Activated naive CD8-positive, alpha-beta T cell treated with anti-CD3 and anti-CD28 coated beads, Interleukin-2, amount 10 ng/mL, durations not matched to agents 7 days and 5 days (primary cell): ENCODE measurements around the gene GABARAPL2. TPM values are rescaled to one million over a fixed set of nuclear protein-coding genes. Genes with fewer than 3 reads are reported as not detected.
"Not testable (repeated sequence)": the region's sequence is repeated elsewhere in the genome, so short reads cannot be mapped to it uniquely, and the experiment has no call there.

ENCODE experiments used
- ATAC-seq: fragments of 150-1000 bp; cut with Tn5 transposase; one replicate; pipeline ENCODE4 v1.10.0; 2021; ENCODE audit warnings: low read depth, moderate library complexity
- POLR2A ChIA-PET: fragments of 350-600 bp; sonication (Branson Sonifier 250); formaldehyde crosslinking; loops from one replicate; lab custom pipeline; 2021; ENCODE audit warnings: antibody characterized with exemption; lab: Charles Lee
- DNase-seq: peaks from one replicate; pipeline ENCODE4 v3.0.0; 2021
- H3K27ac Mint-ChIP-seq: one replicate; pipeline ENCODE4 v1.8.0; 2022; ENCODE audit warnings: mild to moderate bottlenecking, mixed read lengths
- H3K27me3 Mint-ChIP-seq: one replicate; pipeline ENCODE4 v1.8.0; 2022; ENCODE audit warnings: mild to moderate bottlenecking, moderate library complexity, mixed read lengths
- H3K36me3 Mint-ChIP-seq: one replicate; pipeline ENCODE4 v1.8.0; 2021; ENCODE audit warnings: mild to moderate bottlenecking, mixed read lengths
- H3K4me1 Mint-ChIP-seq: one replicate; pipeline ENCODE4 v1.8.0; 2021; ENCODE audit warnings: mixed read lengths
- H3K4me3 Mint-ChIP-seq: one replicate; pipeline ENCODE4 v1.8.0; 2022; ENCODE audit warnings: mild to moderate bottlenecking, moderate library complexity, mixed read lengths
- H3K9me3 Mint-ChIP-seq: one replicate; pipeline ENCODE4 v1.8.0; 2021; ENCODE audit warnings: mixed read lengths
- total RNA-seq, 2 experiments: library from RNA; stranded (reverse); gene quantifications; one replicate each; pipeline ENCODE4 v1.2.3, GENCODE V29; 2021

The GABARAPL2 gene
- total RNA-seq, 2 experiments from 2014 or later: 71.6 to 72.9 TPM

- DNase-seq, H3K27me3 Mint-ChIP-seq, ATAC-seq, H3K36me3 Mint-ChIP-seq, H3K4me3 Mint-ChIP-seq, POLR2A ChIA-PET, H3K9me3 Mint-ChIP-seq, H3K4me1 Mint-ChIP-seq, H3K27ac Mint-ChIP-seq: not testable (repeated sequence)
Measured at GRCh38 chr16:75538882-75539565, 27.2 kb upstream of the GABARAPL2 start.

GRCh38 chr16:75541236-75541635 lies 24.9 kb upstream of the GABARAPL2 start:
- DNase-seq (no peak), ATAC-seq (no peak)
- no peaks in the 10 kb centered on the region for H3K27me3 Mint-ChIP-seq
- H3K4me3 Mint-ChIP-seq: no peak overlapping the region
- POLR2A ChIA-PET: no interaction called here
- peaks cover 1% of the 10 kb centered on the region for H3K4me1 Mint-ChIP-seq
- no peak overlapping the region for H3K27ac Mint-ChIP-seq
- H3K36me3 Mint-ChIP-seq: no peaks in the 10 kb centered on the region
- no peaks in the 10 kb centered on the region for H3K9me3 Mint-ChIP-seq

GRCh38 chr16:75542462-75542861 lies 23.7 kb upstream of the GABARAPL2 start:
- H3K9me3 Mint-ChIP-seq, H3K27ac Mint-ChIP-seq, H3K27me3 Mint-ChIP-seq, POLR2A ChIA-PET, DNase-seq, H3K36me3 Mint-ChIP-seq, H3K4me1 Mint-ChIP-seq, ATAC-seq, H3K4me3 Mint-ChIP-seq: not testable (repeated sequence)

GRCh38 chr16:75545879-75546278 lies 20.3 kb upstream of the GABARAPL2 start:
- H3K36me3 Mint-ChIP-seq, DNase-seq, H3K27me3 Mint-ChIP-seq, H3K9me3 Mint-ChIP-seq, H3K4me1 Mint-ChIP-seq, ATAC-seq, POLR2A ChIA-PET, H3K27ac Mint-ChIP-seq, H3K4me3 Mint-ChIP-seq: not testable (repeated sequence)

- Mint-ChIP-seq H3K36me3 (no peaks in the 10 kb centered on the region), H3K4me3 (no peak overlapping the region), H3K4me1 (peaks cover 4% of the 10 kb centered on the region), H3K9me3 (no peaks in the 10 kb centered on the region), H3K27me3 (no peaks in the 10 kb centered on the region), H3K27ac (no peak overlapping the region)
- ATAC-seq (no peak), DNase-seq (no peak)
- POLR2A ChIA-PET: no interaction called here
Measured at GRCh38 chr16:75546293-75546692, 19.9 kb upstream of the GABARAPL2 start.

GRCh38 chr16:75548456-75548855 lies 17.7 kb upstream of the GABARAPL2 start:
- H3K9me3 Mint-ChIP-seq, POLR2A ChIA-PET, H3K27ac Mint-ChIP-seq, H3K4me1 Mint-ChIP-seq, H3K27me3 Mint-ChIP-seq, H3K36me3 Mint-ChIP-seq, DNase-seq, H3K4me3 Mint-ChIP-seq, ATAC-seq: not testable (repeated sequence)

- ATAC-seq (peak; percentile 47), DNase-seq (no peak)
- Mint-ChIP-seq H3K27ac (no peak overlapping the region), H3K36me3 (no peaks in the 10 kb centered on the region), H3K4me1 (peaks cover 5% of the 10 kb centered on the region), H3K27me3 (peaks cover 13% of the 10 kb centered on the region), H3K9me3 (no peaks in the 10 kb centered on the region), H3K4me3 (no peak overlapping the region)
- POLR2A ChIA-PET: interaction anchor here (0.9 to 1.3 kb wide), 2 partner anchors 18 to 97 kb away, joined by 3 read pairs; partner anchors contain the start of genes KARS1 and TERF2IP
Measured at GRCh38 chr16:75550211-75550662, 15.9 kb upstream of the GABARAPL2 start.

- H3K4me1 Mint-ChIP-seq: peaks cover 9% of the 10 kb centered on the region
Measured at GRCh38 chr16:75552951-75553350, 13.2 kb upstream of the GABARAPL2 start.

GRCh38 chr16:75555213-75555706 lies 10.9 kb upstream of the GABARAPL2 start:
- Mint-ChIP-seq H3K27ac (peak overlapping the region; percentile 62), H3K4me1 (peaks cover 5% of the 10 kb centered on the region), H3K27me3 (peaks cover 23% of the 10 kb centered on the region), H3K36me3 (no peaks in the 10 kb centered on the region), H3K4me3 (peak overlapping the region; percentile 90), H3K9me3 (no peaks in the 10 kb centered on the region)
- POLR2A ChIA-PET: interaction anchor here (1.1 to 1.7 kb wide), 6 partner anchors 11 to 94 kb away, joined by 4 to 19 read pairs (median 7); partner anchors contain the start of genes ADAT1, GABARAPL2, KARS1 and TERF2IP
- DNase-seq (no peak), ATAC-seq (no peak)

More at GRCh38 chr16:75552951-75553350, 13.2 kb upstream of the GABARAPL2 start:
- DNase-seq: no peak
- no peak for ATAC-seq
- POLR2A ChIA-PET: interaction anchor here (1.0 kb wide), 1 partner anchor 14 kb away, joined by 3 read pairs; the partner anchor contains the start of gene GABARAPL2
- Mint-ChIP-seq H3K27me3 (peaks cover 13% of the 10 kb centered on the region), H3K9me3 (no peaks in the 10 kb centered on the region), H3K4me3 (no peak overlapping the region), H3K27ac (no peak overlapping the region), H3K36me3 (no peaks in the 10 kb centered on the region)

GRCh38 chr16:75555707-75556430 lies 10.3 kb upstream of the GABARAPL2 start, which contains the start of gene TMEM231:
Gene TMEM231, minus strand, starts transcription at chr16:75556252. Its CDS starts 43 bp downstream, at chr16:75556209.
- no peaks in the 10 kb centered on the region for H3K36me3 Mint-ChIP-seq

GRCh38 chr16:75556431-75556950 lies 9.7 kb upstream of the GABARAPL2 start:
- no peak for ATAC-seq
- Mint-ChIP-seq H3K9me3 (no peaks in the 10 kb centered on the region), H3K27me3 (peaks cover 27% of the 10 kb centered on the region)

More at GRCh38 chr16:75555707-75556430, 10.3 kb upstream of the GABARAPL2 start, which contains the start of gene TMEM231:
- Mint-ChIP-seq H3K4me3 (peak within 1 kb of the TSS; percentile 90), H3K27ac (peak within 1 kb of the TSS; percentile 83), H3K27me3 (peaks cover 23% of the 10 kb centered on the region), H3K4me1 (peaks cover 5% of the 10 kb centered on the region), H3K9me3 (no peaks in the 10 kb centered on the region)
- ATAC-seq (peak; percentile 96), DNase-seq (peak; percentile 94)
- POLR2A ChIA-PET: interaction anchor here (1.0 to 1.7 kb wide), 8 partner anchors 10 to 889 kb away, joined by 3 to 19 read pairs (median 5); partner anchors contain the start of genes ADAT1, GABARAPL2, KARS1 and RFWD3

GRCh38 chr16:75558846-75559401 lies 7.3 kb upstream of the GABARAPL2 start:
- H3K27ac Mint-ChIP-seq: no peak overlapping the region
- no peaks in the 10 kb centered on the region for H3K36me3 Mint-ChIP-seq
- ATAC-seq (no peak), DNase-seq (no peak)
- peaks cover 36% of the 10 kb centered on the region for H3K27me3 Mint-ChIP-seq
- H3K4me1 Mint-ChIP-seq: peaks cover 5% of the 10 kb centered on the region
- no peak overlapping the region for H3K4me3 Mint-ChIP-seq
- POLR2A ChIA-PET: interaction anchor here (0.6 to 1.6 kb wide), 3 partner anchors 88 to 95 kb away, joined by 3 to 5 read pairs (median 3); partner anchors contain the start of genes KARS1 and TERF2IP
- no peaks in the 10 kb centered on the region for H3K9me3 Mint-ChIP-seq

More at GRCh38 chr16:75556431-75556950, 9.7 kb upstream of the GABARAPL2 start:
- Mint-ChIP-seq H3K36me3 (no peaks in the 10 kb centered on the region), H3K4me1 (peaks cover 5% of the 10 kb centered on the region), H3K4me3 (peak overlapping the region; percentile 90), H3K27ac (peak overlapping the region; percentile 83)
- DNase-seq: no peak
- POLR2A ChIA-PET: interaction anchor here (1.0 to 1.7 kb wide), 8 partner anchors 9 to 890 kb away, joined by 3 to 19 read pairs (median 5); partner anchors contain the start of genes ADAT1, GABARAPL2, KARS1 and RFWD3
